NCI-H187 treated with DMSO at 0.1 percent for 48 hours (cell line): ENCODE data around the gene C5orf34.
"Not testable (repeated sequence)": the region's sequence is repeated elsewhere in the genome, so short reads cannot be mapped to it uniquely, and the experiment has no call there.

Experiments used
- DNase-seq: peaks from one replicate; lab custom pipeline; 2025; lab: John Stamatoyannopoulos, UW

The C5orf34 gene

GRCh38 chr5:43515678-43516048 lies 715 bp upstream of the C5orf34 start:
- DNase-seq = no peak

GRCh38 chr5:43514471-43514815 lies 505 bp downstream of the C5orf34 start:
- DNase-seq = peak; percentile 19

- DNase-seq = no peak
Measured at GRCh38 chr5:43514025-43514424, 923 bp downstream of the C5orf34 start.

- not testable (repeated sequence) for DNase-seq
Measured at GRCh38 chr5:43511062-43511461, 3.9 kb downstream of the C5orf34 start.

GRCh38 chr5:43498581-43498980 lies 16.4 kb downstream of the C5orf34 start:
- DNase-seq = no peak

- no peak for DNase-seq
Measured at GRCh38 chr5:43497311-43498104, 17.4 kb downstream of the C5orf34 start.

- DNase-seq = no peak
Measured at GRCh38 chr5:43491326-43491725, 23.6 kb downstream of the C5orf34 start.

GRCh38 chr5:43486353-43486752 lies 28.6 kb downstream of the C5orf34 start:
- DNase-seq = no peak

- no peak for DNase-seq
Measured at GRCh38 chr5:43485406-43485805, 29.5 kb downstream of the C5orf34 start.

- peak; percentile 41 for DNase-seq
Measured at GRCh38 chr5:43484106-43484849, 30.7 kb downstream of the C5orf34 start.

- DNase-seq = peak; percentile 62
Measured at GRCh38 chr5:43483298-43484105, 31.4 kb downstream of the C5orf34 start, which contains the start of gene TMEM267. TSS of gene TMEM267 (minus strand) at chr5:43483865. CDS start at chr5:43453969, 29,896 bp downstream.

- DNase-seq = no peak
Measured at GRCh38 chr5:43482490-43483297, 32.3 kb downstream of the C5orf34 start.

- DNase-seq = no peak
Measured at GRCh38 chr5:43469671-43470391, 45.1 kb downstream of the C5orf34 start.

- no peak for DNase-seq
Measured at GRCh38 chr5:43467100-43467499, 47.8 kb downstream of the C5orf34 start.

- not testable (repeated sequence) for DNase-seq
Measured at GRCh38 chr5:43465455-43465854, 49.5 kb downstream of the C5orf34 start.

- no peak for DNase-seq
Measured at GRCh38 chr5:43461066-43461465, 53.9 kb downstream of the C5orf34 start.

GRCh38 chr5:43456556-43456955 lies 58.4 kb downstream of the C5orf34 start:
- no peak for DNase-seq

- not testable (repeated sequence) for DNase-seq
Measured at GRCh38 chr5:43441575-43441974, 73.4 kb downstream of the C5orf34 start.

GRCh38 chr5:43437062-43437660 lies 77.8 kb downstream of the C5orf34 start:
- no peak for DNase-seq
